ENCODE data around the gene PRDM7.
"Not testable (repeated sequence)": the region's sequence is repeated elsewhere in the genome, so short reads cannot be mapped to it uniquely, and the experiment has no call there.

- not testable (repeated sequence) for TF ChIP-seq EZH2 (IDR thresholded peaks at IDR 0.05; ENCODE audit: borderline replicate concordance, insufficient read depth, low read depth, low read length, poor library complexity, severe bottlenecking); CTCF (IDR thresholded peaks at IDR 0.05)
These were observed 20.0 kb upstream of the PRDM7 start for GRCh38 chr16:90097010-90097684.

All from B cell (primary cell).